Measurements from ENCODE around the gene ERI3.

ERI3 gene

GRCh38 chr1:44256762-44257554 is 98.1 kb downstream of the ERI3 start:
- intact Hi-C loops (cut with DNase I) = no loop called here
- DNase-seq = no peak

GRCh38 chr1:44254392-44254910 is 100.6 kb downstream of the ERI3 start:
- intact Hi-C loops (cut with DNase I) = no loop called here
- no peak for DNase-seq

- intact Hi-C loops (cut with DNase I) = no loop called here
- peak in 1 of 42 donors; percentile 18 for DNase-seq
Observed at GRCh38 chr1:44251989-44252671, 102.9 kb downstream of the ERI3 start.

DNA sequence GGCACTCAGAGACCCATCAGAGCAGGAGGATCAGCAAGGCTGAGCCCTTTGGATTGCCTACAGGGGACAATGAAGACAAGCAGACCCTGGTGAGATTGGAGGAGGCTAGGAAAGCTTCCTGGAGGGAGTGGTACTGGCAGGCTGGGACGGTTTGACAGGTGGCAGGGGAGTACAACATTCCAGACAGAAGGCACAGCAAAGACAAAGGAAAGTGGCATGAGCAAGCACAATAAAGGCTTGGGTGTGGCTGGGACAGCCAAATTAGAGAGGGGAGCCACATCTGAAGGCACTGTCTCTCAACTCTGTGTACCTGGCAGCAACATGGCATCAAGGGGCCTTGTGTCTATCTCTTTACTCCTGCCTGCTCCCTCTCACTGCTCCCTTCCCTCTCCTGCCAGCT is 103.6 kb downstream of the ERI3 start:
- no peak for DNase-seq
- intact Hi-C loops (cut with DNase I) = no loop called here

DNA sequence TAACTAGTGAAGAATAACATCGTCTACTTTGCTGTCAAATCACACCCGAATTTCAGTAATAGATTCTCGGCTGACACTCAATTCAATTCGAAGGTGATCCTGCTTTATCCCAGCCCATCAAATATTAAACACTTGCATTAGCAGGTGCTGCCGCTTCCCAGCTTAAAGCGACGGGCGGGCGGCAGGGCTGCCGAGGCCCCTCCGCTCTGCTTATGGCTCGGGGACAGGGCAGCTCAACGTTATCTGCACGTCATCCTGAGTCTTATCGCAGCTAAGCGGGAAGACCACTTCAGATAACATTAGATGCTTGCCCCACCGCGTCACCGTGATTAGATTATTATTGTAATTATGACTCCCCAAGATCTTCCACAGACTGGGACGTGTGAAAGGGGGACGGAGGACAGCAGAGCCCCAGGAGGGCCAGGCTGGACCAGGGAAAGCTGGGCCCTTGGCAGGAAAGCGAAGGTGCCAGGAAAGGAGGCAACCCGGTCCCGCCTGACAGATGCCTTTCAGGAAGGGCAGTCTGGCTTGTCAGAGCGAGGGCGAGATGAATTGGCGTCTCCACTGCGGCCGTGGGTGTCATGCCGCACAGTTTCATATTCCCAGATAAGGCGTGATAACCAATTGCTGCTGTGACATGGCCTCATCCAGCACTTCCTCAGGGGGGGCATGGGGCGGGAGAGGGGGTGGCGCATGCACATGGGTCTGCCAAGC is 104.8 kb downstream of the ERI3 start:
- DNase-seq = peak in 4 of 42 donors; percentile 18 to 60 (median 34)
- intact Hi-C loops (cut with DNase I) = no loop called here

DNA sequence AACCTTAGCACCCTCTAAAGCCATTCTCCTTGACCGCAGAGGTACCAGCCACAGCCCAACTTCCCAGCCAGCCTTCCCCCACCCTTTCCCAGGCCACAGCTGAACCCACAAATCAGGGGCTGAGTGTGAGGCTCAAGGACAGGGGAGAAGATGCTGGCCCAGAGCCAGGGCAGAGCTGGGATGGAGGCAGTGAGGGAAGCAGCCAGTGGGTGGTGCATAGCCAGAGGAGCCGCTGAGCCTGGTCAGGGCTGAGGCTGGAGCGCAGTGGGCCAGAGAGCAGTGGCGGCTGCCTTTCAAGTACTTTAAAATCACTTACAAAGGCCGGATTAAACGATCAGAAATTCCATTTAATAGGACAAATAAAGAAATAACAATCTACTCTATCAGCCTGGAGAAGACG is 105.5 kb downstream of the ERI3 start:
- intact Hi-C loops (cut with DNase I) = no loop called here
- DNase-seq = peak in 20 of 42 donors; percentile 13 to 68 (median 44)

DNA sequence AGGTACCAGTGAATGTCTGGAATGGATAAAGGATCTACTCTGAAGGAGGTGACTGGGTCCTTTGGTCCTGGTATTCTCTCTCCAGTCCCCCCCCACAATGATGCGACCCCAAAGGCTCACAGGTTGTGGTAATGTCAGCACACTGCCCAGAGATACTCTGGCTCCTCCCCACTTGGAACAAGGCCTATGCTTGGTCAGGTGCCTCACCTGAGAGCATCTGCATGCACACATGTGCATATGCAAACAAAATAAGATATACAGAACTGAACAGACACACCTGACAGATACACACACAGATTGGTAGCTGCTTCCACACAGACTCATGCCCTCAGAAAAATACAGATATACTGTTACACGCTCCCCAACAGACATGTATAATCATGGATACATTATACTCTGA is 108.3 kb downstream of the ERI3 start:
- DNase-seq = no peak
- intact Hi-C loops (cut with DNase I) = no loop called here

- intact Hi-C loops (cut with DNase I) = no loop called here
- no peak for DNase-seq
Observed at GRCh38 chr1:44244986-44245385, 110.1 kb downstream of the ERI3 start.

GRCh38 chr1:44243782-44244495 is 111.1 kb downstream of the ERI3 start:
- intact Hi-C loops (cut with DNase I) = no loop called here
- DNase-seq = no peak

DNA sequence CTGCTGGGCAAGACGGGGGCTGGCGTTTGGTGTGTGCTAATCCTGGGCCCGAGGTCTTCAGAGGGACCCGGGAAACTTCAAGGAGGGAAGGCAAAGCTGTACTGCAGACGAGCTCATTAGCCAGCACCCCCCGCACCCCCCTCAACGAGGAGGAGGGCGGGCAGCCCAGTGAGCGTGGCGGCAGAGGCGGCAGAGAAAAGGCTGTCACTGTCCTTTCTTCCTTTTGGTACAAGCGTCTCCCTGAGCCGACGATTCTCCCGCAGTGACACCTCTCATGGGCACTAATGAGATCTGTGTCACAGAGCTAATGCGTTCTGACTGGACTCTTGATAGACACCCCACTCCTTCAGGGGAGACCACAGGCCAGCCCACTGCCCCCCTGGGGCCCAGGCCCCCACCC is 112.3 kb downstream of the ERI3 start:
- intact Hi-C loops (cut with DNase I) = no loop called here
- peak in 7 of 42 donors; percentile 24 to 65 (median 41) for DNase-seq

DNA sequence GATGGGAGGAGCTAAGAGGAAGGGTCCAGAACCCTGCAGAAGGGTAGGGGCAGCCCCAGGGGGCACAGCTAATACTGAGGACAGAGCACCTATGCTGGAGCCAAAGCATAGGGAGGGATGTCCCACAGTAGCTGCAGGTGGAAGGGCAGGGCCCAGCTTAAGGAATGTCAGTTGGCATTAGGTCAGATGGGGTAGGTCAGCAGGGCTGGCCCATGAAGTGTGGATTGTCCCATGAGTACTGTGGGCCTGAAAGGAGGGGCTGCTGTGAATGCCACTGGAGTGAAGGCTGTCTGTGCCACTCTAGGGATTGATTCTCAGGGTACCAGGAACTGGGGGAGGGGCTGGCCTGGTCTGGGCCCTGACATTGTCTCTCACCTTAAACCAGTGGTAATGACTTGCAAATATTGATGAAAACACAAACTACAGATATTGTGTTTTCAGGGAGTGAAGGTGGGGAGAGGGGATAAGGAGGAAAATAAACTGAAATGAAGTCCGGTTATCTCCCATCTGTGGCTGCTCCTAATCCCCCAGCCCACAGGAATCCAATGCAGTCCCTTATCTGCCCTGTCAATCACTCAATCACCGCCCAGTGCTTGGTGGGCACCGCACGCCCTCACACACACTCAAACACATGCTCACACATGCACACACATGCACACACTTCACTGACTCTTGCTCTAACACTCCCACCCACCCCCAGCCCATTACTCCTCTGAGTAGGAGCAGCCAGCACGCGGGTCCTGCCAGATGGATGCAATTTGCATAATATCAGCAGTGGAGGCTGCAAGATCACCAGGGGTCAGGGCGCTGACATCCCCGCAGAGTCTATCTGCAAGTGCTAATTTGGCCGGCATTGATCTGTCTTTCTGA is 114.0 kb downstream of the ERI3 start:
- no peak for DNase-seq
- intact Hi-C loops (cut with DNase I) = no loop called here

GRCh38 chr1:44239961-44240371 is 115.1 kb downstream of the ERI3 start:
- intact Hi-C loops (cut with DNase I) = no loop called here
- DNase-seq = peak in 10 of 42 donors; percentile 26 to 65 (median 42)

DNA sequence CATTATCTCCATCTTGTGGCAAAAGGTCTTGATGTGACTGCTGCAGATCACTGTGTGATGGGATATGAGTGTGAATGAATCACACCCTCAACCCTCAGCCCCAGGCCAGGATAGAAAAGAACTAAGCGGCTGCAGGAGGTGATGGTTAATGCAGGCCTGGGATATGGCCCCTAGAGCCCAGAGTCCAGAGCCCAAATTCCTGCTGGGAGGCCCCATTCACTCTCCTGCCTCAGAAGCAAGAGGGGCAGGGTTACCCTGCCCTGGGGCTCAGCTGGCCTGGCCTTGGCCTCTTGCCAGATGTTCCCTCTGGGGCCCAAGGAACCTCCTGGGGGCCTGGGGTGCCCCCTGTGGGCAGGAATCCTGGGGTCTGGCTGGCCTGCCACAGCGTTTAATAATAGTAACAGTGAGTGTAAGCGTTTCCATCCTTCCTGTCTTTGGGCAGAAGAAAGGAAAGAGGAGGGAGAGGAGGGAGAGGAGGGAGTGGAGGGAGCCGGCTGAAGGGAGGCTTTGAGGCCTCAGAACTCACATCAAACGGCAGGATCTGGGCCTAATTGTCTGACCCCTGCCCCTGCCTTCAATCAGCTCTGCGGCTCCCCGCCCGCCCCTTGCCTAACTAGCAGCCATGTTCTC is 115.6 kb downstream of the ERI3 start:
- DNase-seq = peak in 12 of 42 donors; percentile 22 to 65 (median 48)
- intact Hi-C loops (cut with DNase I) = no loop called here

DNA sequence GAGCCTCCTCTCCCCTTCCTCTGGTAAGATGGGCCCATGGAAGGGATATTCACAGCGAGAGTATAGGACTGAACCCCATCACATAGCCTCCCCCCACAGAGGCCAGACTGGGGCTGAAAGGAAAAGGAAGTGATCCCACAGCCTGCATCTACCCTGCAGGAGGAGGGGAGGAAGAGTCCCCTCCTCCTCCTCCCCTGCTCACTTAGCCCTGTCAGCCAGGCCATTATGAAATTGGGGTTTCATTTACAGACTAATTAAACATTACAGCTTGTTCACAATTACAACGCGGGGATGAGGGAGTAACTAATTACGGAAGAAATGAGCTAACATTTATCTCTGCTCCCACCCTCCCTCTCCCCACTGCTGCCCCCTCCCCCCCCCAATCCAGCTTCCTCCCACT is 116.4 kb downstream of the ERI3 start:
- no peak for DNase-seq
- intact Hi-C loops (cut with DNase I) = no loop called here

DNA sequence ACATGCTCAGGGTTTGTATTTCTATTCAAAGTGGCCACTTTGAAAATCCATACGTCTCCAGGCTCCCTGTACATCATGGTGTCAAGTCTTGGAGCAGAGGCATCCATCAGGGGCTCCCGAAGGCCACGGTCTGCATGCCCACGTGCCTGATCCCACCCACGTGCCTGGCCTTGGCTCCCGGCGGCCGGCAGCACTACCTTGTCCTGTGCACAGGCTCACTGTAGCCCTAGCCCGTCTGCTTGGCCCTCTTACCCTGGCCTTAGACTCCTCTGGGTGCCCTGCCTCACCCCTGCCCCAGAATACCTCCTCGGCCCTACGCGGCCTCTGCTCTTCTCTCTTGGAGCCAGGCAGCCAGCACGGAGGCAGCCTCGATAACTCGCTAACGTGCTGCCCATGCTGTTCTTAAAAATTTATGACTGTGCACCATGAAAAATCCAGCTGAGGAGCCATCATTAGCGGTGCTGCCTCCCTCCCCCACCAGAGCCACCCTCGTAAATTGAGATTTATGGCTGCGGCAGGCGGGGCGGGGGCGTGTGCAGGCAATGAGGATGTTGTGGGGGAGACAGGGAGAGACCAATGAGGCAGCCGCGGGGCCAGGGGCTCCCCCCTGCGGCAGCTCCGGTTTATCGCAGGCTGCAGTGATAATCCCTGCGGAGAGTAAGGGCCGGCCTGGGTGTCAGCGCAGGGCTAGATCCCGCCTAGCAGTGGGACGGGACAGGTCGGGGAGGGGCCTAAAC is 117.2 kb downstream of the ERI3 start:
- peak; percentile 48 to 91 (median 76) for DNase-seq
- intact Hi-C loops (cut with DNase I) = no loop called here

- DNase-seq = no peak
- intact Hi-C loops (cut with DNase I) = no loop called here
Observed at GRCh38 chr1:44236490-44237272, 118.4 kb downstream of the ERI3 start.
